ENCODE data around the gene ITPKC.

DNA sequence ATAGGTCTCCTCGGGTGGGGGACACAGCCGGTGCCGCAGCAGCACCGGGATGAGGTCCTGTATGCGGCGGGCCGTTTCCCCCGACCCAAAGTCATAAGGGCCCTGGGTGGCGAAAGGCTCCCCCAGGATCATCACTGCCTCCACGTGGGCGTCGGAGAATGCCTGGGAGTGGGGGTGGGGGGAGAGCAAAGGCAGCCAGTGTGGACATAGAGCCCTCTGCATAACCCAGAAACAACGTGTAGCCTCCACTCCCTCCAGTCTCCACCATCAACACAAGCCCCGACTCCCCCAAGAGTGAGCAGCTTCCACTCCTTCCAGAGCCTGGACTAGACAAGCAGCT lies 24.7 kb upstream of the ITPKC start:
- TF ChIP-seq, protein P1, sequence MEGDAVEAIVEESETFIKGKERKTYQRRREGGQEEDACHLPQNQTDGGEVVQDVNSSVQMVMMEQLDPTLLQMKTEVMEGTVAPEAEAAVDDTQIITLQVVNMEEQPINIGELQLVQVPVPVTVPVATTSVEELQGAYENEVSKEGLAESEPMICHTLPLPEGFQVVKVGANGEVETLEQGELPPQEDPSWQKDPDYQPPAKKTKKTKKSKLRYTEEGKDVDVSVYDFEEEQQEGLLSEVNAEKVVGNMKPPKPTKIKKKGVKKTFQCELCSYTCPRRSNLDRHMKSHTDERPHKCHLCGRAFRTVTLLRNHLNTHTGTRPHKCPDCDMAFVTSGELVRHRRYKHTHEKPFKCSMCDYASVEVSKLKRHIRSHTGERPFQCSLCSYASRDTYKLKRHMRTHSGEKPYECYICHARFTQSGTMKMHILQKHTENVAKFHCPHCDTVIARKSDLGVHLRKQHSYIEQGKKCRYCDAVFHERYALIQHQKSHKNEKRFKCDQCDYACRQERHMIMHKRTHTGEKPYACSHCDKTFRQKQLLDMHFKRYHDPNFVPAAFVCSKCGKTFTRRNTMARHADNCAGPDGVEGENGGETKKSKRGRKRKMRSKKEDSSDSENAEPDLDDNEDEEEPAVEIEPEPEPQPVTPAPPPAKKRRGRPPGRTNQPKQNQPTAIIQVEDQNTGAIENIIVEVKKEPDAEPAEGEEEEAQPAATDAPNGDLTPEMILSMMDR (IDR thresholded peaks at IDR 0.05): no peak
- TF ChIP-seq POLR2A (IDR thresholded peaks at IDR 0.05): no peak
